SK-N-SH (cell line): ENCODE results near the gene ZNF185. TPM values are rescaled to one million over a fixed set of nuclear protein-coding genes. Genes with fewer than 3 reads are reported as not detected.

Experiments used
- CTCF ChIA-PET: fragments of 300-600, 350-600 bp; formaldehyde crosslinking; extraction: SDS; loops from one replicate; lab custom pipeline; 2021; lab: Yijun Ruan, JAX
- POLR2A ChIA-PET: fragments of 350-600 bp; sonication (Branson Sonifier 250); formaldehyde crosslinking; extraction: SDS; loops from one replicate; lab custom pipeline; 2020; ENCODE audit warnings: antibody characterized with exemption, inconsistent platforms; lab: Yijun Ruan, JAX
- DNase-seq: peaks from one replicate; pipeline ENCODE4 v3.0.0; 2012
- H2AFZ ChIP-seq: fragments of 200-600 bp; sonication (generic); 2 replicates; pipeline ENCODE4 v1.8.1; 2016; ENCODE audit warnings: antibody characterized with exemption, mild to moderate bottlenecking, low read depth
- H3F3A ChIP-seq: fragments of 200-600 bp; sonication (generic); replicated peaks from 2 replicates; pipeline ENCODE3; 2016; ENCODE audit warnings: antibody characterized with exemption, mild to moderate bottlenecking; ENCODE audit not compliant: insufficient read depth
- H3K27ac ChIP-seq, 2 experiments: fragments of 200-500 bp in 1 of 2; fragments of 200-600 bp in 1 of 2; sonication (Bioruptor generic) in 1 of 2; sonication (generic), shearing (Covaris generic) in 1 of 2; 2 replicates each; pipeline versions ENCODE4 v1.5.1 to v1.6.1; 2014 to 2016; ENCODE audit warnings: low read depth in 2 of 2, inconsistent platforms in 1 of 2, low read length in 1 of 2, mild to moderate bottlenecking in 1 of 2, mixed read lengths in 1 of 2
- H3K27me3 ChIP-seq: fragments of 200-600 bp; sonication (generic), shearing (Covaris generic); 2 replicates; pipeline ENCODE4 v1.6.1; 2016; ENCODE audit warnings: mixed run types; ENCODE audit not compliant: insufficient read depth
- H3K36me3 ChIP-seq, 2 experiments: fragments of 200-500 bp in 1 of 2; fragments of 200-600 bp in 1 of 2; sonication (Bioruptor generic) in 1 of 2; sonication (generic) in 1 of 2; replicated peaks in 1 of 2; 2 replicates each; pipeline versions ENCODE3 to v1.5.1; 2014 to 2016; ENCODE audit warnings: low read length in 1 of 2, mild to moderate bottlenecking in 1 of 2; ENCODE audit not compliant: insufficient read depth in 2 of 2, control insufficient read depth in 1 of 2
- H3K4me1 ChIP-seq, 2 experiments: fragments of 200-500 bp in 1 of 2; fragments of 200-600 bp in 1 of 2; sonication (Bioruptor generic) in 1 of 2; sonication (generic), shearing (Covaris generic) in 1 of 2; 2 replicates each; pipeline versions ENCODE4 v1.5.1 to v1.6.1; 2014 to 2016; ENCODE audit warnings: low read depth in 1 of 2, low read length in 1 of 2, mixed run types in 1 of 2; ENCODE audit not compliant: insufficient read depth in 2 of 2, control insufficient read depth in 1 of 2
- H3K4me2 ChIP-seq: fragments of 200-600 bp; sonication (generic), shearing (Covaris generic); 2 replicates; pipeline ENCODE4 v1.6.1; 2017; ENCODE audit warnings: mixed run types
- H3K4me3 ChIP-seq, 2 experiments: fragments of 200-500 bp in 1 of 2; fragments of 200-600 bp in 1 of 2; sonication (Bioruptor generic) in 1 of 2; sonication (generic), shearing (Covaris generic) in 1 of 2; 2 replicates each; pipeline versions ENCODE4 v1.5.1 to v1.8.1; 2014 to 2016; ENCODE audit warnings: low read depth in 2 of 2, inconsistent platforms in 1 of 2, low read length in 1 of 2, mild to moderate bottlenecking in 1 of 2, mixed read lengths in 1 of 2, moderate library complexity in 1 of 2
- H3K79me2 ChIP-seq: fragments of 200-600 bp; sonication (generic); 2 replicates; pipeline ENCODE4 v1.8.1; 2017; ENCODE audit warnings: mild to moderate bottlenecking; ENCODE audit not compliant: insufficient read depth
- H3K9ac ChIP-seq: fragments of 200-600 bp; sonication (generic); 2 replicates; pipeline ENCODE4 v1.6.1; 2017; ENCODE audit warnings: mixed run types
- H3K9me2 ChIP-seq: fragments of 200-600 bp; sonication (generic); 2 replicates; pipeline ENCODE4 v1.6.1; 2017; ENCODE audit warnings: mixed run types
- H3K9me3 ChIP-seq: fragments of 200-600 bp; sonication (generic); 2 replicates; pipeline ENCODE4 v1.6.1; 2017; ENCODE audit warnings: mixed run types, mild to moderate bottlenecking, moderate library complexity
- H4K20me1 ChIP-seq: fragments of 200-600 bp; sonication (generic); 2 replicates; pipeline ENCODE4 v1.6.1; 2017; ENCODE audit warnings: mild to moderate bottlenecking, mixed run types; ENCODE audit not compliant: insufficient read depth
- EP300 ChIP-seq, 2 experiments: IDR thresholded peaks; 2 replicates each; pipeline versions ENCODE4 v1.4.0 to v1.6.1; 2012; ENCODE audit warnings: borderline replicate concordance in 1 of 2, low read depth in 1 of 2, low read length in 1 of 2
- EZH2phosphoT487 ChIP-seq: fragments of 200-600 bp; sonication (generic); IDR thresholded peaks from 2 replicates; pipeline ENCODE4 v1.6.1; 2017; ENCODE audit warnings: low read depth, mixed run types, mild to moderate bottlenecking, antibody characterized with exemption, moderate library complexity, borderline replicate concordance
- FOXJ3 ChIP-seq: sonication (generic); formaldehyde crosslinking; IDR thresholded peaks from 2 replicates; pipeline ENCODE4 v1.5.1; 2020; ENCODE audit warnings: mild to moderate bottlenecking, missing genetic modification reagents
- FOXM1 ChIP-seq: IDR thresholded peaks from 2 replicates; pipeline ENCODE4 v1.4.0; 2012; ENCODE audit warnings: low read depth, mild to moderate bottlenecking
- GABPA ChIP-seq: IDR thresholded peaks from 2 replicates; pipeline ENCODE4 v1.4.0; 2012; ENCODE audit warnings: low read depth, mild to moderate bottlenecking
- JUND ChIP-seq: IDR thresholded peaks from 2 replicates; pipeline ENCODE4 v1.4.0; 2012
- NRF1 ChIP-seq: IDR thresholded peaks from 2 replicates; pipeline ENCODE4 v1.6.1; 2012; ENCODE audit warnings: low read depth, mild to moderate bottlenecking, low read length
- POLR2AphosphoS5 ChIP-seq: IDR thresholded peaks from 2 replicates; pipeline ENCODE4 v1.6.1; 2012; ENCODE audit warnings: low read depth, low read length
- RFX5 ChIP-seq: IDR thresholded peaks from 2 replicates; pipeline ENCODE4 v1.6.1; 2012; ENCODE audit warnings: mild to moderate bottlenecking, improper control_type of control experiment, low read length
- RXRA ChIP-seq: IDR thresholded peaks from 2 replicates; pipeline ENCODE4 v1.4.0; 2012; ENCODE audit warnings: low read depth, mild to moderate bottlenecking, borderline replicate concordance
- TAF1 ChIP-seq: IDR thresholded peaks from 2 replicates; pipeline ENCODE4 v1.6.1; 2012; ENCODE audit warnings: low read depth, mild to moderate bottlenecking, low read length, moderate library complexity, borderline replicate concordance
- YY1 ChIP-seq: IDR thresholded peaks from 2 replicates; pipeline ENCODE4 v1.4.0; 2012; ENCODE audit warnings: low read depth, mild to moderate bottlenecking
- WGBS: methylation state at CpG from one replicate; pipeline ENCODE4 v1.1.6; 2017; ENCODE audit warnings: low lambda C conversion rate; 5-methylcytosine and 5-hydroxymethylcytosine counted together
- polyA plus RNA-seq, 3 experiments: library from polyadenylated mRNA; depleted of rRNA; stranded (reverse); fragments of >200 nt; gene quantifications; 2 replicates each; pipeline ENCODE4 v1.2.3, GENCODE V29; 2012
- TF ChIP-seq, protein P1 (sequence below): fragments of 200-600 bp; sonication (generic); IDR thresholded peaks from 2 replicates; pipeline ENCODE4 v1.6.1; 2017; ENCODE audit warnings: antibody characterized with exemption, mild to moderate bottlenecking, moderate library complexity
- TF ChIP-seq, protein P2 (sequence below): fragments of 150-350 bp; IDR thresholded peaks from 2 replicates; pipeline ENCODE4 v1.6.1; 2016; ENCODE audit warnings: mild to moderate bottlenecking, low read depth, low read length
- TF ChIP-seq, protein P3 (sequence below): IDR thresholded peaks from 2 replicates; pipeline ENCODE4 v1.6.1; 2012; ENCODE audit warnings: mild to moderate bottlenecking, low read depth, low read length, moderate library complexity
- TF ChIP-seq, protein P4 (sequence below): IDR thresholded peaks from 2 replicates; pipeline ENCODE4 v1.4.0; 2012; ENCODE audit warnings: low read depth, borderline replicate concordance

ZNF185 gene
- polyA plus RNA-seq, 1 of the 3 experiments (the other 2 are of a cell fraction): 10.3 TPM

DNA sequence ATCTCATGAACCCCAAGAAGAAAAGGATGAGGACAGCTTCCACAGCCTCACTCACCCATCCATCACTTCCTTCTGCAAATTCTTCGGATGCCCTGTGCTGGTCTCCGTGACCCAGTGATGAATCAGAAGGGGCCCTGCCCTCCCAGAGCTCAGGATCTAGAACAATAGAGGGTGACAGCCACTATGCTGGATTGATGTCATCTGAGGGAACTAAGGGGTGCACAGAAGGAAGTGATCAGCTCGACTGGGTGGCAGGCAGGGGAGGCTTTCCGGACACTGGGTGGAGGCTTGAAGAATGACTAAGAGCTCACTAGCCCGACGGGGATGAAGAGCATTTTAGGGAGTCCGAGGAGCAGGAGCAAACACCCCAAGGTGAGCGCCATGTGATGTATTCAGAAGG is 1.4 kb upstream of the ZNF185 start:
- Histone ChIP-seq H3K4me3 (no peak overlapping the region), H2AFZ (no peak overlapping the region), H3K27me3 (peaks cover 10% of the 10 kb centered on the region), H4K20me1 (no peaks in the 10 kb centered on the region), H3K4me2 (no peak overlapping the region), H3K36me3 (no peaks in the 10 kb centered on the region), H3K4me1 (peaks cover 0 to 2% of the 10 kb centered on the region in 2 experiments; a peak in 1 of 4 replicates), H3K9me3 (no peaks in the 10 kb centered on the region), H3F3A (no peaks in the 10 kb centered on the region), H3K27ac (no peak overlapping the region), H3K9ac (no peak overlapping the region), H3K9me2 (no peaks in the 10 kb centered on the region), H3K79me2 (no peaks in the 10 kb centered on the region)
- CTCF ChIA-PET: interaction anchor here (1.1 to 1.5 kb wide), 3 partner anchors 19 to 45 kb away, joined by 3 to 4 read pairs (median 4); no protein-coding TSS in a partner anchor
- TF ChIP-seq, protein P1, sequence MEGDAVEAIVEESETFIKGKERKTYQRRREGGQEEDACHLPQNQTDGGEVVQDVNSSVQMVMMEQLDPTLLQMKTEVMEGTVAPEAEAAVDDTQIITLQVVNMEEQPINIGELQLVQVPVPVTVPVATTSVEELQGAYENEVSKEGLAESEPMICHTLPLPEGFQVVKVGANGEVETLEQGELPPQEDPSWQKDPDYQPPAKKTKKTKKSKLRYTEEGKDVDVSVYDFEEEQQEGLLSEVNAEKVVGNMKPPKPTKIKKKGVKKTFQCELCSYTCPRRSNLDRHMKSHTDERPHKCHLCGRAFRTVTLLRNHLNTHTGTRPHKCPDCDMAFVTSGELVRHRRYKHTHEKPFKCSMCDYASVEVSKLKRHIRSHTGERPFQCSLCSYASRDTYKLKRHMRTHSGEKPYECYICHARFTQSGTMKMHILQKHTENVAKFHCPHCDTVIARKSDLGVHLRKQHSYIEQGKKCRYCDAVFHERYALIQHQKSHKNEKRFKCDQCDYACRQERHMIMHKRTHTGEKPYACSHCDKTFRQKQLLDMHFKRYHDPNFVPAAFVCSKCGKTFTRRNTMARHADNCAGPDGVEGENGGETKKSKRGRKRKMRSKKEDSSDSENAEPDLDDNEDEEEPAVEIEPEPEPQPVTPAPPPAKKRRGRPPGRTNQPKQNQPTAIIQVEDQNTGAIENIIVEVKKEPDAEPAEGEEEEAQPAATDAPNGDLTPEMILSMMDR: no peak
- TF ChIP-seq FOXJ3: no peak
- TF ChIP-seq RFX5: no peak
- TF ChIP-seq, protein P2, sequence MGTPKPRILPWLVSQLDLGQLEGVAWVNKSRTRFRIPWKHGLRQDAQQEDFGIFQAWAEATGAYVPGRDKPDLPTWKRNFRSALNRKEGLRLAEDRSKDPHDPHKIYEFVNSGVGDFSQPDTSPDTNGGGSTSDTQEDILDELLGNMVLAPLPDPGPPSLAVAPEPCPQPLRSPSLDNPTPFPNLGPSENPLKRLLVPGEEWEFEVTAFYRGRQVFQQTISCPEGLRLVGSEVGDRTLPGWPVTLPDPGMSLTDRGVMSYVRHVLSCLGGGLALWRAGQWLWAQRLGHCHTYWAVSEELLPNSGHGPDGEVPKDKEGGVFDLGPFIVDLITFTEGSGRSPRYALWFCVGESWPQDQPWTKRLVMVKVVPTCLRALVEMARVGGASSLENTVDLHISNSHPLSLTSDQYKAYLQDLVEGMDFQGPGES: no peak
- no peak for TF ChIP-seq TAF1
- 63% methylated on average over 8 of the region's 8 CpGs for WGBS
- POLR2A ChIA-PET: no interaction called here
- no peak for DNase-seq

DNA sequence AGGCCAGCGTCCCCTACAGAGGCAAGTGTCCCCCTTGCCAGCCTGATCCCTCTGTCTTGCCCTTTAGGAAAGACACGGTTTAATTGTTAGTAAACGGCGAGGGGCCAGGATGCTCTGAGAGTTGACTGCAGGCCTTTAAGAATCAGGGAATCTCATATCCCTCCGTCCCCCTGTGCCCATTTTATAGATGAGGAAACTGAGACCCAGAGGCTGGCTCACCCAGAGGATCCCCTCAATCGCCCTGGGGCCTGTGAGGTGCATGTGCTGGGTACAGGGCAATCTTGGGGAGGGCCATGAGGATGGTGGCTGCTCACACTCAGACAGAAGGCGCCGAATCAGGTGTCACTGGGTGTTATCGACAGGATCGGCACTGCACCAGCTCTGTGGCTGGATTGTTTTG is 575 bp downstream of the ZNF185 start:
- ChIA-PET POLR2A (no interaction called here), CTCF (interaction anchor here (1.2 to 5.2 kb wide), 3 partner anchors 16 to 28 kb away, joined by 3 to 37 read pairs (median 5); no protein-coding TSS in a partner anchor)
- H3K4me3 ChIP-seq: peak overlapping the region; percentile 37 to 47; a peak in 3 of 4 replicates

More for the DNA sequence above, 575 bp downstream of the ZNF185 start:
- no peak for TF ChIP-seq EP300 (IDR thresholded peaks at IDR 0.05; ENCODE audit: borderline replicate concordance in 1 of 2, low read depth in 1 of 2, low read length in 1 of 2)
- no peak for TF ChIP-seq JUND
- TF ChIP-seq YY1: no peak
- TF ChIP-seq EZH2phosphoT487: no peak
- TF ChIP-seq FOXM1: no peak
- TF ChIP-seq GABPA: no peak
- TF ChIP-seq, protein P3, sequence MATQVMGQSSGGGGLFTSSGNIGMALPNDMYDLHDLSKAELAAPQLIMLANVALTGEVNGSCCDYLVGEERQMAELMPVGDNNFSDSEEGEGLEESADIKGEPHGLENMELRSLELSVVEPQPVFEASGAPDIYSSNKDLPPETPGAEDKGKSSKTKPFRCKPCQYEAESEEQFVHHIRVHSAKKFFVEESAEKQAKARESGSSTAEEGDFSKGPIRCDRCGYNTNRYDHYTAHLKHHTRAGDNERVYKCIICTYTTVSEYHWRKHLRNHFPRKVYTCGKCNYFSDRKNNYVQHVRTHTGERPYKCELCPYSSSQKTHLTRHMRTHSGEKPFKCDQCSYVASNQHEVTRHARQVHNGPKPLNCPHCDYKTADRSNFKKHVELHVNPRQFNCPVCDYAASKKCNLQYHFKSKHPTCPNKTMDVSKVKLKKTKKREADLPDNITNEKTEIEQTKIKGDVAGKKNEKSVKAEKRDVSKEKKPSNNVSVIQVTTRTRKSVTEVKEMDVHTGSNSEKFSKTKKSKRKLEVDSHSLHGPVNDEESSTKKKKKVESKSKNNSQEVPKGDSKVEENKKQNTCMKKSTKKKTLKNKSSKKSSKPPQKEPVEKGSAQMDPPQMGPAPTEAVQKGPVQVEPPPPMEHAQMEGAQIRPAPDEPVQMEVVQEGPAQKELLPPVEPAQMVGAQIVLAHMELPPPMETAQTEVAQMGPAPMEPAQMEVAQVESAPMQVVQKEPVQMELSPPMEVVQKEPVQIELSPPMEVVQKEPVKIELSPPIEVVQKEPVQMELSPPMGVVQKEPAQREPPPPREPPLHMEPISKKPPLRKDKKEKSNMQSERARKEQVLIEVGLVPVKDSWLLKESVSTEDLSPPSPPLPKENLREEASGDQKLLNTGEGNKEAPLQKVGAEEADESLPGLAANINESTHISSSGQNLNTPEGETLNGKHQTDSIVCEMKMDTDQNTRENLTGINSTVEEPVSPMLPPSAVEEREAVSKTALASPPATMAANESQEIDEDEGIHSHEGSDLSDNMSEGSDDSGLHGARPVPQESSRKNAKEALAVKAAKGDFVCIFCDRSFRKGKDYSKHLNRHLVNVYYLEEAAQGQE: no peak
- no peak for TF ChIP-seq RXRA
- no peak for TF ChIP-seq NRF1
- TF ChIP-seq, protein P4, sequence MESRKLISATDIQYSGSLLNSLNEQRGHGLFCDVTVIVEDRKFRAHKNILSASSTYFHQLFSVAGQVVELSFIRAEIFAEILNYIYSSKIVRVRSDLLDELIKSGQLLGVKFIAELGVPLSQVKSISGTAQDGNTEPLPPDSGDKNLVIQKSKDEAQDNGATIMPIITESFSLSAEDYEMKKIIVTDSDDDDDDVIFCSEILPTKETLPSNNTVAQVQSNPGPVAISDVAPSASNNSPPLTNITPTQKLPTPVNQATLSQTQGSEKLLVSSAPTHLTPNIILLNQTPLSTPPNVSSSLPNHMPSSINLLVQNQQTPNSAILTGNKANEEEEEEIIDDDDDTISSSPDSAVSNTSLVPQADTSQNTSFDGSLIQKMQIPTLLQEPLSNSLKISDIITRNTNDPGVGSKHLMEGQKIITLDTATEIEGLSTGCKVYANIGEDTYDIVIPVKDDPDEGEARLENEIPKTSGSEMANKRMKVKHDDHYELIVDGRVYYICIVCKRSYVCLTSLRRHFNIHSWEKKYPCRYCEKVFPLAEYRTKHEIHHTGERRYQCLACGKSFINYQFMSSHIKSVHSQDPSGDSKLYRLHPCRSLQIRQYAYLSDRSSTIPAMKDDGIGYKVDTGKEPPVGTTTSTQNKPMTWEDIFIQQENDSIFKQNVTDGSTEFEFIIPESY: no peak
- no peak for TF ChIP-seq POLR2AphosphoS5
- peak overlapping the region; percentile 57; the same call in 1 of the 2 replicates for H3K4me2 ChIP-seq
- no peaks in the 10 kb centered on the region for H4K20me1 ChIP-seq
- no peaks in the 10 kb centered on the region for H3K79me2 ChIP-seq
- 70% methylated on average over 9 of the region's 10 CpGs for WGBS
- no peaks in the 10 kb centered on the region for H3K9me2 ChIP-seq
- no peak overlapping the region for H3K27ac ChIP-seq
- no peak overlapping the region for H2AFZ ChIP-seq
- H3K36me3 ChIP-seq: no peaks in the 10 kb centered on the region
- H3K9ac ChIP-seq: peak overlapping the region; percentile 46; the same call in 1 of the 2 replicates
- DNase-seq: no peak
- no peaks in the 10 kb centered on the region; the same call in 1 of the 2 replicates for H3K27me3 ChIP-seq
- peaks cover 0 to 2% of the 10 kb centered on the region in 2 experiments; a peak in 1 of 4 replicates for H3K4me1 ChIP-seq
- no peaks in the 10 kb centered on the region for H3F3A ChIP-seq
- H3K9me3 ChIP-seq: no peaks in the 10 kb centered on the region
